Muscle of leg (tissue), 11 donors: ENCODE data around the gene GRIP2. TPM values are rescaled to one million over a fixed set of nuclear protein-coding genes. Genes with fewer than 3 reads are reported as not detected.

Experiments used
- DNase-seq: peaks from one replicate; pipeline ENCODE4 v3.0.0; 2013
- H3K27ac ChIP-seq: one replicate; pipeline ENCODE4 v1.5.1; 2013; ENCODE audit warnings: mild to moderate bottlenecking, low read length, control low read depth
- H3K27me3 ChIP-seq: one replicate; pipeline ENCODE4 v1.6.1; 2013; ENCODE audit warnings: low read length; ENCODE audit not compliant: control insufficient read depth, insufficient read depth
- H3K36me3 ChIP-seq: one replicate; pipeline ENCODE4 v1.6.1; 2013; ENCODE audit warnings: low read length; ENCODE audit not compliant: control insufficient read depth, insufficient read depth
- H3K4me1 ChIP-seq: one replicate; pipeline ENCODE4 v1.6.1; 2013; ENCODE audit warnings: low read length; ENCODE audit not compliant: control insufficient read depth, insufficient read depth
- H3K4me3 ChIP-seq: one replicate; pipeline ENCODE4 v1.5.1; 2013; ENCODE audit warnings: low read length, control low read depth
- H3K9me3 ChIP-seq: replicated peaks from 2 replicates; pipeline ENCODE4 v1.6.1; 2013; ENCODE audit warnings: low read depth, low read length; ENCODE audit not compliant: control insufficient read depth
- whole genome bisulfite sequencing: methylation state at CpG from one replicate; pipeline ENCODE4 v1.1.5; 2013; ENCODE audit warnings: missing lambda C conversion rate; ENCODE audit not compliant: insufficient coverage; 5-methylcytosine and 5-hydroxymethylcytosine counted together
- polyA plus RNA-seq, 8 donors: library from polyadenylated mRNA; unstranded; fragments of 120-200 nt; gene quantifications; one replicate each; pipeline versions ENCODE4 v1.2.1 to v1.2.3, GENCODE V29; 2013; ENCODE audit warnings: inconsistent platforms in 1 of 8, low replicate concordance in 1 of 8; ENCODE audit not compliant: insufficient read length in 8 of 8, insufficient read depth in 1 of 8
- total RNA-seq: library from RNA; stranded (reverse); fragments of 120-200 nt; gene quantifications from one replicate; pipeline ENCODE4 v1.2.4, GENCODE V29; 2013

Gene GRIP2
- total and polyA plus RNA-seq, 9 donors: 9.7 to 33.4 (median 19.2) TPM

DNA sequence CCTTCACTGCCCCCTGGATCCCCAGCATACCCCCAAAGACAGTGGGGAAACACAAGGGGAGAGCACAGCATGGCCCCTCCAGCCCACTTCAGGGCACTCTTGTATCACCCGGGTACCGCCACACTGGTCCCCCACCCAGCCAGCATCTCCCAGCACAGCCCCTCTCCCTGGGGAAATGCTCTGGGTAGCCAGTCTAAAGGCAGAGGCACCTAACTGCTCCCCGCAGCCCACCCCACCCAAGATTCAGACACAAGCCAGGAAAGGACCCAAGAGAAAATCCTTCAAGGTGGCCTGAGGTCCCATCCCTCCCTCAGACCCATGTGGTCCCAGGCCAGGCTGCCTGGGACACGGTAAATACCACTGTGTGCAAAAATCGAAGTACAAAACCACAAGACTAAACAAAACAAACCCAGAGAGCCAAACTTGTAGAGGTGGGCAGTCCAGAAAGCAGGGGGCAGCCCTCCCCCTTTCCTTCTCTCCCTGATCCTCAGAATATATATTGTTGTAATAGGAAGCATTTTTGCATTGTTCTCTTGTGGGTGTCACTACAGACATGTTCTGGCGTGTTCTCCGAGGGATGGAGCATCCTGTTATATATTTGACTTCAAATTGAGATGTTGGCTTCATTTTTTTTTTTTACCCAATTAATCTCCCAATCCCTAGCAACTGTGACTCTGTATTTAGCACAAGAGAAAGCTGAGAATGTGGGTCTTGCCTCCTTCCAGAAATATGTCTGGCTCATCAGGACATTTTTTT lies 51.7 kb downstream of the GRIP2 start:
- no peaks in the 10 kb centered on the region for H3K4me1 ChIP-seq
- H3K36me3 ChIP-seq: no peaks in the 10 kb centered on the region
- 60% methylated on average over 1 of the region's 7 CpGs for WGBS
- H3K27ac ChIP-seq: no peak overlapping the region
- no peaks in the 10 kb centered on the region for H3K9me3 ChIP-seq
- H3K27me3 ChIP-seq: no peaks in the 10 kb centered on the region
- no peak for DNase-seq
- no peak overlapping the region for H3K4me3 ChIP-seq

DNA sequence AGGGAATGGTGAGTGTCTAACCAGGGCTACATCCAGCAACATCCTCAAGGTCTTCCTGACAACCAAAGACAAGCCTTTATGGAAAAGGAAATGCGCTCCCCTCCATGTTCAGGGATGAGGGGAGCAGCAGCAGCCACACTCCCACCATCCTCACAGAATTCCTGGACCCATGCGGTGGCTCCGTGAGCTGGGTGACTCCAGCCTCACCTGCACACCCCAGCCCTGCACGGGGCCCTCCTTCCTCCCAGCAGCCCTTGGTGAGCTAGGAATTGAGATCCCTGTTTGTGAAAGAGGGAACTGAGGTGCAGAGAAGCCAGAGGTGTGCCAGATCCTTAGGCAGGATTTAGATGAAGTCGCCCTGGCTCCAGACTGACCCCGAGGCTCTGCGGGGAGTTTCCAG lies 52.3 kb downstream of the GRIP2 start:
- Histone ChIP-seq H3K36me3 (no peaks in the 10 kb centered on the region), H3K9me3 (no peaks in the 10 kb centered on the region), H3K27me3 (no peaks in the 10 kb centered on the region), H3K27ac (no peak overlapping the region), H3K4me1 (peaks cover 2% of the 10 kb centered on the region), H3K4me3 (no peak overlapping the region)
- 82% methylated on average over 5 of the region's 7 CpGs for WGBS
- no peak for DNase-seq

DNA sequence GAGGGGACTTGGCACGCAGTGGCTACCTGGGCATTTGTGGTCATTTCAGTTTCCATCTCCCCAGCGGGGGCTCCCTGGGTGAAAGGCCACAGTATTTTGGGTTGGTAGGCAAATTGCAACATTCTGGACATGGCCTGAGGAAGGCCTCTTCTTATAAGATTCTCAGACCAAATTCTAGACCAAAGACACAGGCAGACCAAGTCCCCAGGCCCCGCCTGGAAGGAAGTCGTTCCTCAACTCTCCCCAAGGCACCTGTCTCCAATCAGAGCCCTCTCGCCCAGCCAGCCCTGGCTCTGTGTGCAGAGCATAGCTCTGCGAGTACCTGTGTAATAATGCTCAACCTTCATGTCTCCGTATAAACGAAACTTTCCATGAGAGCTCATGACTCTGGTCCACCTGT lies 53.1 kb downstream of the GRIP2 start:
- H3K36me3 ChIP-seq: no peaks in the 10 kb centered on the region
- DNase-seq: no peak
- H3K4me3 ChIP-seq: no peak overlapping the region
- H3K9me3 ChIP-seq: no peaks in the 10 kb centered on the region
- H3K27me3 ChIP-seq: no peaks in the 10 kb centered on the region
- whole genome bisulfite sequencing: 89% methylated on average over 6 of the region's 8 CpGs
- H3K4me1 ChIP-seq: peaks cover 9% of the 10 kb centered on the region
- no peak overlapping the region for H3K27ac ChIP-seq

GRCh38 chr3:14486460-14486859 lies 53.7 kb downstream of the GRIP2 start:
- Histone ChIP-seq H3K36me3 (no peaks in the 10 kb centered on the region), H3K4me3 (no peak overlapping the region), H3K27ac (no peak overlapping the region), H3K9me3 (no peaks in the 10 kb centered on the region), H3K27me3 (no peaks in the 10 kb centered on the region), H3K4me1 (peaks cover 15% of the 10 kb centered on the region)
- 90% methylated on average over 4 of the region's 5 CpGs for WGBS
- DNase-seq: no peak

- Histone ChIP-seq H3K4me3 (no peak overlapping the region), H3K27ac (no peak overlapping the region), H3K9me3 (no peaks in the 10 kb centered on the region), H3K36me3 (no peaks in the 10 kb centered on the region), H3K4me1 (peaks cover 16% of the 10 kb centered on the region), H3K27me3 (no peaks in the 10 kb centered on the region)
- DNase-seq: no peak
- no CpG with 5 or more reads among the region's 3 CpGs for WGBS
These were observed 54.2 kb downstream of the GRIP2 start for GRCh38 chr3:14485981-14486380.

DNA sequence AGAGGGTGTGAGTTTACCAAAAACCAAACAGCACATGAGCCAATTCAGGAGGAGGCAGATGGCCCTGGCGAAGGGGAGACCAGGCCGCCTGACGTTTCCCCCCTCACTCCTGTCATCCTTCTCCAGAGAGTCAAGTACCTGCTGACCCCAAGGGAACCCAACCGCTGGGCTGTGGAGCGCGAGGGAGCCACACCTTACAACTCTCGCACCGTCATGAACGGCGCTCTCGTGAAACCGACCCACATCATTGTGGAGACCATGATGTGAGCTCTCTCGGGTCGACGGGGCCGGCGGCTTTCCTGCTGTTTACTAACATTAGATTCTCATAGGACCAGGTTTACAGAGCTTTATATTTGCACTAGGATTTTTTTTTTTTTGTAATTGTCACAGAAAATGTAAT lies 55.4 kb downstream of the GRIP2 start:
- Histone ChIP-seq H3K36me3 (no peaks in the 10 kb centered on the region), H3K9me3 (no peaks in the 10 kb centered on the region), H3K27me3 (no peaks in the 10 kb centered on the region), H3K4me1 (peaks cover 16% of the 10 kb centered on the region), H3K27ac (no peak overlapping the region), H3K4me3 (no peak overlapping the region)
- WGBS: 95% methylated on average over 9 of the region's 17 CpGs
- no peak for DNase-seq

DNA sequence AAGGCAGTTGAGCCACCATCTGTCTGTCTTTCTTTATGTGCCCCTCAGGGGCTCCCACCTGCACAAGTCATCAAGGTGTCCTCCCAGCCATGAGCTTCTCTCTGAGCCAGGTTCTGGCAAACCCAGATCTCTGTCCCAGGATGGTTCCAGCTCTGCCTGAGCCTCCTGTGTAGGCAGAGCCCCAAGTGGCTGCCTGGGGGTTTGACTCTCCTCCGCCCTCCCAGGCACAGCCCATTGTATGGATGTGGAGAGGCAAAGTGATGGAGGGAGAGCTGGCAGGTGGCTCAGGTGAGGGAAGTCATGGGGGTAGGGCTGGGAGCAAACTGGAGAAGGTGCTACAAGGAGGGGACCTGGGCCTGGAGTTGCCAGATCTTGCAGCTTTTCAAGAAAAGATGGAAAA lies 56.9 kb downstream of the GRIP2 start:
- Histone ChIP-seq H3K27ac (no peak overlapping the region), H3K4me1 (peaks cover 16% of the 10 kb centered on the region), H3K27me3 (no peaks in the 10 kb centered on the region), H3K4me3 (no peak overlapping the region), H3K9me3 (no peaks in the 10 kb centered on the region), H3K36me3 (no peaks in the 10 kb centered on the region)
- 90% methylated on average over 1 of the region's 1 CpG for WGBS
- no peak for DNase-seq

GRCh38 chr3:14482271-14482721 lies 57.8 kb downstream of the GRIP2 start:
- Histone ChIP-seq H3K4me1 (peaks cover 16% of the 10 kb centered on the region), H3K27ac (no peak overlapping the region), H3K4me3 (no peak overlapping the region), H3K36me3 (no peaks in the 10 kb centered on the region), H3K27me3 (no peaks in the 10 kb centered on the region), H3K9me3 (no peaks in the 10 kb centered on the region)
- WGBS: 14% methylated on average over 2 of the region's 2 CpGs
- peak; percentile 77 for DNase-seq

- Histone ChIP-seq H3K36me3 (no peaks in the 10 kb centered on the region), H3K27ac (no peak overlapping the region), H3K27me3 (no peaks in the 10 kb centered on the region), H3K4me3 (no peak overlapping the region), H3K4me1 (peaks cover 16% of the 10 kb centered on the region), H3K9me3 (no peaks in the 10 kb centered on the region)
- 92% methylated on average over 8 of the region's 13 CpGs for WGBS
- DNase-seq: no peak
These were observed 58.5 kb downstream of the GRIP2 start for GRCh38 chr3:14481646-14482036.

DNA sequence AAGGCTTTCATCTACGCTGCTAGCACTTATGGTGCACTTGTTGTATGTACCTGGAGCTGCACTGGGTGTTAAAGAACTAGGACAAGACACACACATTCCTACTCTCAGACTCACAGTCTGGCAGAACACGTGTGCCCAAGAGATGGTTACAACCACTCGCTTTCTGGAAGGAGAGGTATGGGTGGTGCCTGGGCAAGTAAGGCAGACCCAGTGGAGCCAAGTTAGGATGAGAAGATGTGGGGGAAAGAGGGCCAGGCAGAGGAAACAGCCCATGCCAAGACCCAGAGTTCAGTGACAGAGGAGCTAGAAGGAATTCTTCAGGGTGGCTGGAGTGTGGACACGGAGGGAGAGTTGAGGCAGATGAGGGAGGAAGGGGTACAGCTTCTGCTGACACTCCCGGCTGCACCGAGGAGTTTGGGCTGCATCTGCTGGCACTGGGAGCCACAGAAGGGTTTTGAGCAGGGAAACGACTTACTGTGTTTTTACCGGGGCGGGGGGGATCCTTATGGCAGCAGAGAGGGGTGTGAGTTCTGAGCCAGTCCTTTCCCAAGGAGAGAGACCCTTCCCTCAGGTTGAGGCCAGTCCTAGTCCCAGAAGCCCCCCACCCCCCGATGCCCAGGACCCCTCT lies 59.0 kb downstream of the GRIP2 start:
- H3K36me3 ChIP-seq: no peaks in the 10 kb centered on the region
- H3K9me3 ChIP-seq: no peaks in the 10 kb centered on the region
- no peak overlapping the region for H3K4me3 ChIP-seq
- DNase-seq: no peak
- WGBS: 89% methylated on average over 6 of the region's 10 CpGs
- H3K27me3 ChIP-seq: no peaks in the 10 kb centered on the region
- H3K27ac ChIP-seq: no peak overlapping the region
- H3K4me1 ChIP-seq: peaks cover 16% of the 10 kb centered on the region
